ENCODE data around the gene OR9A4. TPM values are rescaled to one million over a fixed set of nuclear protein-coding genes. Genes with fewer than 3 reads are reported as not detected.

OR9A4 gene
- total RNA-seq, 1 experiment from 2014 or later, result not detected

DNA sequence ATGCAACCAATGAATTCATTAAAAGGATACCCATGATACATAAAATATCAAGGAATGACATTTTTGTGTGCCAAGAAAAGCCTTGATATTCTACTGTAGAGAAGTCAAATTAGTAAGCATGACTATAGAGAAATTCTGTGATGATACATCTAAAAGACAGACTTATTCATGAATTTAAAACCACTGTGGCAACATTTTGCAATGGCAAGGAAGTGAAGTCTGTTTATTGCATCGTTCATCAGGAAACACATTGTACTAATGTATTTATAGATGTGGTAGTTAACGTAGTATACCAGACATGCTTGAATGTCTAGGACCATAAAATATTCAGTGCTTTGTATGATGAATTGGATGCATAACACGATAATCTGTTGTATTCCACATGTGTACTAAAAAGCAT is 39.9 kb downstream of the OR9A4 start (continued):
- TF ChIP-seq, protein P1, sequence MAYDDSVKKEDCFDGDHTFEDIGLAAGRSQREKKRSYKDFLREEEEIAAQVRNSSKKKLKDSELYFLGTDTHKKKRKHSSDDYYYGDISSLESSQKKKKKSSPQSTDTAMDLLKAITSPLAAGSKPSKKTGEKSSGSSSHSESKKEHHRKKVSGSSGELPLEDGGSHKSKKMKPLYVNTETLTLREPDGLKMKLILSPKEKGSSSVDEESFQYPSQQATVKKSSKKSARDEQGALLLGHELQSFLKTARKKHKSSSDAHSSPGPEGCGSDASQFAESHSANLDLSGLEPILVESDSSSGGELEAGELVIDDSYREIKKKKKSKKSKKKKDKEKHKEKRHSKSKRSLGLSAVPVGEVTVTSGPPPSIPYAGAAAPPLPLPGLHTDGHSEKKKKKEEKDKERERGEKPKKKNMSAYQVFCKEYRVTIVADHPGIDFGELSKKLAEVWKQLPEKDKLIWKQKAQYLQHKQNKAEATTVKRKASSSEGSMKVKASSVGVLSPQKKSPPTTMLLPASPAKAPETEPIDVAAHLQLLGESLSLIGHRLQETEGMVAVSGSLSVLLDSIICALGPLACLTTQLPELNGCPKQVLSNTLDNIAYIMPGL (CRISPR knock-in tag; IDR thresholded peaks at IDR 0.05), result no peak
- TF ChIP-seq GABPB1 (CRISPR knock-in tag; IDR thresholded peaks at IDR 0.05), result no peak

- no peak overlapping the region for H3K27ac Mint-ChIP-seq
- H3K4me1 Mint-ChIP-seq, result no peaks in the 10 kb centered on the region
- no peak for ATAC-seq
- POLR2A ChIA-PET, result no interaction called here
- CTCF ChIA-PET, result no interaction called here
- TF ChIP-seq ZNF671 (CRISPR knock-in tag; IDR thresholded peaks at IDR 0.05), result no peak
- TF ChIP-seq, protein P2, sequence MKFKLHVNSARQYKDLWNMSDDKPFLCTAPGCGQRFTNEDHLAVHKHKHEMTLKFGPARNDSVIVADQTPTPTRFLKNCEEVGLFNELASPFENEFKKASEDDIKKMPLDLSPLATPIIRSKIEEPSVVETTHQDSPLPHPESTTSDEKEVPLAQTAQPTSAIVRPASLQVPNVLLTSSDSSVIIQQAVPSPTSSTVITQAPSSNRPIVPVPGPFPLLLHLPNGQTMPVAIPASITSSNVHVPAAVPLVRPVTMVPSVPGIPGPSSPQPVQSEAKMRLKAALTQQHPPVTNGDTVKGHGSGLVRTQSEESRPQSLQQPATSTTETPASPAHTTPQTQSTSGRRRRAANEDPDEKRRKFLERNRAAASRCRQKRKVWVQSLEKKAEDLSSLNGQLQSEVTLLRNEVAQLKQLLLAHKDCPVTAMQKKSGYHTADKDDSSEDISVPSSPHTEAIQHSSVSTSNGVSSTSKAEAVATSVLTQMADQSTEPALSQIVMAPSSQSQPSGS (CRISPR knock-in tag; IDR thresholded peaks at IDR 0.05; ENCODE audit: borderline replicate concordance, low read depth), result no peak
- TF ChIP-seq NR2C2 (CRISPR knock-in tag; IDR thresholded peaks at IDR 0.05), result no peak
- no peak for TF ChIP-seq ELF4 (CRISPR knock-in tag; IDR thresholded peaks at IDR 0.05; ENCODE audit: low read depth)
- no peak for TF ChIP-seq PRRX2 (CRISPR knock-in tag; IDR thresholded peaks at IDR 0.05)
- TF ChIP-seq, protein P3, sequence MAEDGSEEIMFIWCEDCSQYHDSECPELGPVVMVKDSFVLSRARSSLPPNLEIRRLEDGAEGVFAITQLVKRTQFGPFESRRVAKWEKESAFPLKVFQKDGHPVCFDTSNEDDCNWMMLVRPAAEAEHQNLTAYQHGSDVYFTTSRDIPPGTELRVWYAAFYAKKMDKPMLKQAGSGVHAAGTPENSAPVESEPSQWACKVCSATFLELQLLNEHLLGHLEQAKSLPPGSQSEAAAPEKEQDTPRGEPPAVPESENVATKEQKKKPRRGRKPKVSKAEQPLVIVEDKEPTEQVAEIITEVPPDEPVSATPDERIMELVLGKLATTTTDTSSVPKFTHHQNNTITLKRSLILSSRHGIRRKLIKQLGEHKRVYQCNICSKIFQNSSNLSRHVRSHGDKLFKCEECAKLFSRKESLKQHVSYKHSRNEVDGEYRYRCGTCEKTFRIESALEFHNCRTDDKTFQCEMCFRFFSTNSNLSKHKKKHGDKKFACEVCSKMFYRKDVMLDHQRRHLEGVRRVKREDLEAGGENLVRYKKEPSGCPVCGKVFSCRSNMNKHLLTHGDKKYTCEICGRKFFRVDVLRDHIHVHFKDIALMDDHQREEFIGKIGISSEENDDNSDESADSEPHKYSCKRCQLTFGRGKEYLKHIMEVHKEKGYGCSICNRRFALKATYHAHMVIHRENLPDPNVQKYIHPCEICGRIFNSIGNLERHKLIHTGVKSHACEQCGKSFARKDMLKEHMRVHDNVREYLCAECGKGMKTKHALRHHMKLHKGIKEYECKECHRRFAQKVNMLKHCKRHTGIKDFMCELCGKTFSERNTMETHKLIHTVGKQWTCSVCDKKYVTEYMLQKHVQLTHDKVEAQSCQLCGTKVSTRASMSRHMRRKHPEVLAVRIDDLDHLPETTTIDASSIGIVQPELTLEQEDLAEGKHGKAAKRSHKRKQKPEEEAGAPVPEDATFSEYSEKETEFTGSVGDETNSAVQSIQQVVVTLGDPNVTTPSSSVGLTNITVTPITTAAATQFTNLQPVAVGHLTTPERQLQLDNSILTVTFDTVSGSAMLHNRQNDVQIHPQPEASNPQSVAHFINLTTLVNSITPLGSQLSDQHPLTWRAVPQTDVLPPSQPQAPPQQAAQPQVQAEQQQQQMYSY (CRISPR knock-in tag; IDR thresholded peaks at IDR 0.05), result no peak
- no peak for TF ChIP-seq ZNF425 (CRISPR knock-in tag; conservative IDR thresholded peaks at IDR 0.05)
- TF ChIP-seq ZNF317 (CRISPR knock-in tag; IDR thresholded peaks at IDR 0.05; ENCODE audit: borderline replicate concordance, low read depth), result no peak
- TF ChIP-seq CREB1 (CRISPR knock-in tag; IDR thresholded peaks at IDR 0.05), result no peak
- no peak overlapping the region for H3K4me3 Mint-ChIP-seq
- no peaks in the 10 kb centered on the region for H3K27me3 Mint-ChIP-seq (ENCODE audit: low read depth)
- H3K9me3 Mint-ChIP-seq, result peaks cover 11% of the 10 kb centered on the region
- no peak for DNase-seq (ENCODE audit: low spot score)
- H3K36me3 Mint-ChIP-seq, result no peaks in the 10 kb centered on the region
Observed at GRCh38 chr7:141960687-141961422, 44.7 kb downstream of the OR9A4 start.

Other genes with a start within 250 kb of the OR9A4 start
- 20.6 to 22.1 TPM (median 20.8 TPM) in 3 replicates for gene DENND11, start 214.2 kb upstream of the OR9A4 start, total RNA-seq (2021)
- gene WEE2, start 208.0 kb upstream of the OR9A4 start, total RNA-seq (2021), result 0.04 to 0.07 TPM in 2 of 3 replicates, not detected in the other
- gene SSBP1, start 178.0 kb upstream of the OR9A4 start, total RNA-seq (2021), result 221 to 245 TPM (median 222 TPM) in 3 replicates
- 0.71 to 1.5 TPM (median 1.2 TPM) in 3 replicates for gene TAS2R3, start 152.3 kb upstream of the OR9A4 start, total RNA-seq (2021)
- 0.41 to 1.1 TPM (median 0.72 TPM) in 3 replicates for gene TAS2R4, start 139.7 kb upstream of the OR9A4 start, total RNA-seq (2021)
- gene TAS2R5, start 126.2 kb upstream of the OR9A4 start, total RNA-seq (2021), result 0.90 to 1.8 TPM (median 1.4 TPM) in 3 replicates
- not detected in 3 replicates for gene PRSS37, start 74.9 kb upstream of the OR9A4 start, total RNA-seq (2021)
- gene CLEC5A, start 30.6 kb downstream of the OR9A4 start, total RNA-seq (2021), result not detected in 3 replicates
- gene TAS2R38, start 57.4 kb downstream of the OR9A4 start, total RNA-seq (2021), result 0.16 to 0.23 TPM in 2 of 3 replicates, not detected in the other
- gene MGAM, start 79.5 kb downstream of the OR9A4 start, total RNA-seq (2021), result 0.14 to 0.16 TPM (median 0.15 TPM) in 3 replicates
- 0.09 TPM in 1 of 3 replicates, not detected in the others for gene MGAM2, start 195.3 kb downstream of the OR9A4 start, total RNA-seq (2021)

Measured in WTC11 (cell line).